ENCODE measurements around the gene ZMIZ1. TPM values are rescaled to one million over a fixed set of nuclear protein-coding genes. Genes with fewer than 3 reads are reported as not detected.

ZMIZ1 gene
- total RNA-seq, 1 experiment from 2014 or later, result 35.8 TPM

DNA sequence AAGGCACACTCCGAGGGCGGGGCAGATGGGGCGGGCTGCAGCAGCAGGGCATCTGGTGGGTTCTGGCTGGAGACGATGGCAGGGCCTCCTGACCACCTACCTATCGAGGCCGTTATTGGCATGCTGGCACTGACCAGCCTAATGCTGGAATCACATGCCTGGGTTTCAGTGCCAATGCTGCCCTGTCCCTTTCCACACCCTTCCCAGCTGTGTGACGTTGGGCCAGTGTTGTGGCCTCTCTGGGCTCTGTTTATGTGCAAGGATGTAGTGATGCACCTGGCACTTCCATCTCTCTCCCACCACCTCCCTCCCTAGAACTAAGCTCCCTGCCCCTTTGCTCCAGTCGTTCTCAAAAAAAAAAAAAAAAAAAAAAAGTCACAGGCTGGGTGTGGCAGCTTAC lies 132.9 kb downstream of the ZMIZ1 start:
- no peak overlapping the region for H3K27ac ChIP-seq (ENCODE audit: low read depth, low read length, poor library complexity, severe bottlenecking)
- no peaks in the 10 kb centered on the region for H3K9me3 ChIP-seq (ENCODE audit: low read depth, low read length, poor library complexity, severe bottlenecking)
- H3K36me3 ChIP-seq (ENCODE audit: insufficient read depth, low read length, poor library complexity, severe bottlenecking), result no peaks in the 10 kb centered on the region
- ChIA-PET CTCF (interaction anchor here (0.6 to 0.7 kb wide), 2 partner anchors 103 to 913 kb away, joined by 3 to 16 read pairs; no protein-coding TSS in a partner anchor), POLR2A (ENCODE audit: low non-redundant PET) (interaction anchor here (0.7 kb wide), 1 partner anchor 598 kb away, joined by 6 read pairs; no protein-coding TSS in a partner anchor)
- H3K4me3 ChIP-seq (ENCODE audit: low read depth, low read length, poor library complexity, severe bottlenecking), result no peak overlapping the region
- BruUV-seq (replicated peaks), result no TSS peak
- intact Hi-C loops (cut with micrococcal nuclease; ENCODE audit: unreplicated experiment), result loop anchor here (2.0 kb wide), 1 partner anchor 1155 kb away; no protein-coding TSS in a partner anchor
- no peak for DNase-seq (ENCODE audit: low spot score)
- TF ChIP-seq EZH2 (IDR thresholded peaks at IDR 0.05; ENCODE audit: borderline replicate concordance, low read depth, low read length, poor library complexity, severe bottlenecking) (no peak), CTCF (conservative IDR thresholded peaks at IDR 0.05; ENCODE audit: low read depth, low read length) (no peak)
- H3K4me1 ChIP-seq (ENCODE audit: insufficient read depth, low read length, poor library complexity, severe bottlenecking), result peaks cover 6% of the 10 kb centered on the region
- H3K27me3 ChIP-seq (replicated peaks; ENCODE audit: insufficient read depth, low read depth, low read length, poor library complexity), result no peaks in the 10 kb centered on the region

- Histone ChIP-seq H3K4me3 (ENCODE audit: low read depth, low read length, poor library complexity, severe bottlenecking) (no peak overlapping the region), H3K4me1 (ENCODE audit: insufficient read depth, low read length, poor library complexity, severe bottlenecking) (peaks cover 6% of the 10 kb centered on the region), H3K27ac (ENCODE audit: low read depth, low read length, poor library complexity, severe bottlenecking) (no peak overlapping the region), H3K27me3 (replicated peaks; ENCODE audit: insufficient read depth, low read depth, low read length, poor library complexity) (no peaks in the 10 kb centered on the region), H3K9me3 (ENCODE audit: low read depth, low read length, poor library complexity, severe bottlenecking) (no peaks in the 10 kb centered on the region), H3K36me3 (ENCODE audit: insufficient read depth, low read length, poor library complexity, severe bottlenecking) (no peaks in the 10 kb centered on the region)
- no TSS peak for BruUV-seq (replicated peaks)
- CTCF ChIA-PET, result interaction anchor here (0.5 to 1.2 kb wide), 3 partner anchors 415 to 1153 kb away, joined by 3 to 16 read pairs (median 7); no protein-coding TSS in a partner anchor
- TF ChIP-seq EZH2 (IDR thresholded peaks at IDR 0.05; ENCODE audit: borderline replicate concordance, low read depth, low read length, poor library complexity, severe bottlenecking) (no peak), CTCF (conservative IDR thresholded peaks at IDR 0.05; ENCODE audit: low read depth, low read length) (peak; percentile 72)
- DNase-seq (ENCODE audit: low spot score), result peak; percentile 66
- POLR2A ChIA-PET (ENCODE audit: low non-redundant PET), result no interaction called here
- intact Hi-C loops (cut with micrococcal nuclease; ENCODE audit: unreplicated experiment), result loop anchor here (2.0 kb wide), 1 partner anchor 1156 kb away; no protein-coding TSS in a partner anchor
Measured at GRCh38 chr10:79202188-79203013, 133.6 kb downstream of the ZMIZ1 start.

DNA sequence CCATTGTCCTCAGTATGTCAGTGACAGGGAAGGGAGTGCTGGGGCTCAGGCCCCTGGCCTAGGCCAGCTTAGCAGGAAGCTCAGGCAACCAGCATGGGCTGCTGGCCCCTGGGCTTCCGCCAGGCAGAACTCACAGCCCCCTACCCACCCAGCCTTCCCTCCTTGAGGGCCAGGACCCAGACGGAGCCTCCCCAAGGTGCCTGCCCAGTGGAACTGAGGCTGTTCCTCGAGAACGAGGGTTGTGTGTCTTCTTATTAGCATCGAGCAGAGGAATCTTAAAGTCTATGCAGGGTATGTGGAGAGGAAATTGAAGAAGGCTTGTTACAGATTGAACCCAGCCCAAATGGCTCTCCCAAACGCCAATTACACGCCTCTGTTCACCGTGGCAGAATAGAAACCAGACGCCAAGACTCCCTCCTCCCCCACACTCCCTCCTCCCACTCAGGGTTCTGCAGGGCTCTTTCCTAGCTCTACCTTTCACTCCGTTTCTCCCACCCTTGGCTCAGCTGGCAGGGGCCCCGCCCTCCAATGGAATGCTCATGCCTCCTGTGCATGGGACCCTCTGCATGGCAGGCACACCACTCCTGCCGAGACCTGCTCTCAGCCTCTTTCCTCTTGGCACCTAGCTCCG lies 134.4 kb downstream of the ZMIZ1 start:
- ChIA-PET POLR2A (ENCODE audit: low non-redundant PET) (no interaction called here), CTCF (interaction anchor here (0.5 to 1.2 kb wide), 2 partner anchors 414 to 1154 kb away, joined by 3 to 7 read pairs; no protein-coding TSS in a partner anchor)
- Histone ChIP-seq H3K36me3 (ENCODE audit: insufficient read depth, low read length, poor library complexity, severe bottlenecking) (no peaks in the 10 kb centered on the region), H3K4me1 (ENCODE audit: insufficient read depth, low read length, poor library complexity, severe bottlenecking) (peaks cover 6% of the 10 kb centered on the region), H3K27ac (ENCODE audit: low read depth, low read length, poor library complexity, severe bottlenecking) (no peak overlapping the region), H3K4me3 (ENCODE audit: low read depth, low read length, poor library complexity, severe bottlenecking) (no peak overlapping the region), H3K9me3 (ENCODE audit: low read depth, low read length, poor library complexity, severe bottlenecking) (no peaks in the 10 kb centered on the region), H3K27me3 (replicated peaks; ENCODE audit: insufficient read depth, low read depth, low read length, poor library complexity) (no peaks in the 10 kb centered on the region)
- BruUV-seq (replicated peaks), result no TSS peak
- no peak for DNase-seq (ENCODE audit: low spot score)
- intact Hi-C loops (cut with micrococcal nuclease; ENCODE audit: unreplicated experiment), result loop anchor here (2.0 kb wide), 1 partner anchor 1156 kb away; no protein-coding TSS in a partner anchor
- TF ChIP-seq EZH2 (IDR thresholded peaks at IDR 0.05; ENCODE audit: borderline replicate concordance, low read depth, low read length, poor library complexity, severe bottlenecking) (no peak), CTCF (conservative IDR thresholded peaks at IDR 0.05; ENCODE audit: low read depth, low read length) (no peak)
